HCT116 (cell line): Measurements from ENCODE around the gene NFE2L2.
A peak's percentile ranks its signal among the peaks of the same experiment; 100 is the strongest.

Experiments
- EZH2 ChIP-seq: fragments of 200-600 bp; sonication (generic); IDR thresholded peaks from 2 replicates; pipeline ENCODE4 v1.6.1; 2017; ENCODE audit warnings: antibody characterized with exemption, mixed run types
- EZH2phosphoT487 ChIP-seq: fragments of 200-600 bp; IDR thresholded peaks from 2 replicates; pipeline ENCODE4 v1.6.1; 2018; ENCODE audit warnings: antibody characterized with exemption, borderline replicate concordance
- POLR2A ChIP-seq: IDR thresholded peaks from 2 replicates; pipeline ENCODE4 v1.7.0; 2011; ENCODE audit warnings: borderline replicate concordance; ENCODE audit not compliant: insufficient read depth, insufficient read length; ENCODE audit errors: extremely low read depth
- POLR2AphosphoS5 ChIP-seq: IDR thresholded peaks from 2 replicates; pipeline ENCODE4 v1.6.1; 2011; ENCODE audit warnings: mild to moderate bottlenecking, low read depth, low read length, moderate library complexity
- RAD21 ChIP-seq: IDR thresholded peaks from 2 replicates; pipeline ENCODE4 v1.6.1; 2012; ENCODE audit warnings: low read depth, mild to moderate bottlenecking
- REST ChIP-seq: IDR thresholded peaks from 2 replicates; pipeline ENCODE4 v1.6.1; 2012; ENCODE audit warnings: low read depth
- YY1 ChIP-seq: IDR thresholded peaks from 2 replicates; pipeline ENCODE4 v1.6.1; 2011; ENCODE audit warnings: low read length, low read depth, moderate library complexity, mild to moderate bottlenecking; ENCODE audit not compliant: insufficient replicate concordance; ENCODE audit errors: extremely low read depth
- ZNF274 ChIP-seq: fragments of 200-500 bp; sonication (Bioruptor generic); IDR thresholded peaks from 2 replicates; pipeline ENCODE4 v1.6.1; 2014; ENCODE audit warnings: mild to moderate bottlenecking, low read depth, low read length, inconsistent platforms
- TF ChIP-seq, protein P1 (sequence below), 3 experiments: fragments of 200-600 bp in 1 of 3; sonication (generic) in 1 of 3; IDR thresholded peaks in 2 of 3; conservative IDR thresholded peaks in 1 of 3; 2 replicates each; pipeline ENCODE4 v1.5.1; 2012 to 2017; ENCODE audit warnings: low read depth in 2 of 3, low read length in 2 of 3, antibody characterized with exemption in 1 of 3, borderline replicate concordance in 1 of 3, control low read depth in 1 of 3, mild to moderate bottlenecking in 1 of 3, mixed read lengths in 1 of 3, mixed run types in 1 of 3, moderate library complexity in 1 of 3; ENCODE audit not compliant: insufficient read depth in 1 of 3
- TF ChIP-seq, protein P2 (sequence below): IDR thresholded peaks from 2 replicates; pipeline ENCODE4 v1.6.1; 2012

GRCh38 chr2:177263451-177264208 is 897 bp downstream of the NFE2L2 start:
- TF ChIP-seq, protein P1, sequence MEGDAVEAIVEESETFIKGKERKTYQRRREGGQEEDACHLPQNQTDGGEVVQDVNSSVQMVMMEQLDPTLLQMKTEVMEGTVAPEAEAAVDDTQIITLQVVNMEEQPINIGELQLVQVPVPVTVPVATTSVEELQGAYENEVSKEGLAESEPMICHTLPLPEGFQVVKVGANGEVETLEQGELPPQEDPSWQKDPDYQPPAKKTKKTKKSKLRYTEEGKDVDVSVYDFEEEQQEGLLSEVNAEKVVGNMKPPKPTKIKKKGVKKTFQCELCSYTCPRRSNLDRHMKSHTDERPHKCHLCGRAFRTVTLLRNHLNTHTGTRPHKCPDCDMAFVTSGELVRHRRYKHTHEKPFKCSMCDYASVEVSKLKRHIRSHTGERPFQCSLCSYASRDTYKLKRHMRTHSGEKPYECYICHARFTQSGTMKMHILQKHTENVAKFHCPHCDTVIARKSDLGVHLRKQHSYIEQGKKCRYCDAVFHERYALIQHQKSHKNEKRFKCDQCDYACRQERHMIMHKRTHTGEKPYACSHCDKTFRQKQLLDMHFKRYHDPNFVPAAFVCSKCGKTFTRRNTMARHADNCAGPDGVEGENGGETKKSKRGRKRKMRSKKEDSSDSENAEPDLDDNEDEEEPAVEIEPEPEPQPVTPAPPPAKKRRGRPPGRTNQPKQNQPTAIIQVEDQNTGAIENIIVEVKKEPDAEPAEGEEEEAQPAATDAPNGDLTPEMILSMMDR (IDR thresholded peaks at IDR 0.05 in 2 of 3, conservative IDR thresholded peaks at IDR 0.05 in 1 of 3; ENCODE audit: borderline replicate concordance in 1 of 3, insufficient read depth in 1 of 3, low read depth in 2 of 3, low read length in 2 of 3), result peak; percentile 56 to 81 (median 68)
- TF ChIP-seq EZH2 (no peak), ZNF274 (no peak), YY1 (peak; percentile 31), POLR2A (peak; percentile 49), RAD21 (peak; percentile 68), REST (no peak), EZH2phosphoT487 (no peak), POLR2AphosphoS5 (peak; percentile 87)
- TF ChIP-seq, protein P2, sequence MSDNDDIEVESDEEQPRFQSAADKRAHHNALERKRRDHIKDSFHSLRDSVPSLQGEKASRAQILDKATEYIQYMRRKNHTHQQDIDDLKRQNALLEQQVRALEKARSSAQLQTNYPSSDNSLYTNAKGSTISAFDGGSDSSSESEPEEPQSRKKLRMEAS, result peak; percentile 97
